GM19452 (cell line): Measurements from ENCODE around the gene HOXA4.

ENCODE experiments used
- ATAC-seq: cut with Tn5 transposase; IDR thresholded peaks from one replicate; pipeline ENCODE4 v1.9.1; 2021; ENCODE audit not compliant: unreplicated experiment

Gene HOXA4

GRCh38 chr7:27169658-27170425, 39.3 kb upstream of the HOXA4 start:
- ATAC-seq, result no peak

GRCh38 chr7:27168265-27168947, 37.8 kb upstream of the HOXA4 start:
- no peak for ATAC-seq

GRCh38 chr7:27167916-27168264, 37.3 kb upstream of the HOXA4 start:
- no peak for ATAC-seq

- ATAC-seq, result no peak
Measured at GRCh38 chr7:27166531-27167505, 36.3 kb upstream of the HOXA4 start.

GRCh38 chr7:27165996-27166530, 35.5 kb upstream of the HOXA4 start:
- no peak for ATAC-seq

GRCh38 chr7:27165089-27165995, 34.8 kb upstream of the HOXA4 start, which contains the start of gene HOXA9:
Gene HOXA9 (minus strand): TSS chr7:27165537. CDS start chr7:27165457, 80 bp downstream.
- no peak for ATAC-seq

GRCh38 chr7:27164367-27165088, 34.0 kb upstream of the HOXA4 start:
- ATAC-seq, result no peak

GRCh38 chr7:27164045-27164366, 33.4 kb upstream of the HOXA4 start:
- no peak for ATAC-seq

- ATAC-seq, result no peak
Measured at GRCh38 chr7:27163288-27164044, 32.9 kb upstream of the HOXA4 start.

GRCh38 chr7:27162561-27163287, 32.2 kb upstream of the HOXA4 start:
- ATAC-seq, result no peak

- no peak for ATAC-seq
Measured at GRCh38 chr7:27161721-27162560, 31.4 kb upstream of the HOXA4 start.

- ATAC-seq, result peak; percentile 7
Measured at GRCh38 chr7:27161214-27161720, 30.7 kb upstream of the HOXA4 start.

GRCh38 chr7:27160546-27161213, 30.1 kb upstream of the HOXA4 start:
- ATAC-seq, result peak; percentile 66

GRCh38 chr7:27160145-27160545, 29.6 kb upstream of the HOXA4 start:
- no peak for ATAC-seq

- ATAC-seq, result no peak
Measured at GRCh38 chr7:27159266-27160144, 28.9 kb upstream of the HOXA4 start.
